ENCODE results near the gene EPC2. TPM values are rescaled to one million over a fixed set of nuclear protein-coding genes. Genes with fewer than 3 reads are reported as not detected.

The EPC2 gene
- total and polyA plus RNA-seq, 10 of the 15 experiments (the other 5 are each of a cell fraction or from before 2014, with no cell fraction given) = 2.0 to 16.5 (median 10.8) TPM

GRCh38 chr2:148814143-148814859 is 169.8 kb downstream of the EPC2 start (continued):
- TF ChIP-seq CEBPZ (IDR thresholded peaks at IDR 0.05; ENCODE audit: low read depth, low read length) (no peak), CUX1 (IDR thresholded peaks at IDR 0.05; ENCODE audit: insufficient replicate concordance, low read depth, low read length) (no peak)
